Measurements from ENCODE around the gene CFAP100. TPM values are rescaled to one million over a fixed set of nuclear protein-coding genes. Genes with fewer than 3 reads are reported as not detected.

CFAP100 gene
- total RNA-seq, 1 donor from 2014 or later, result not detected

DNA sequence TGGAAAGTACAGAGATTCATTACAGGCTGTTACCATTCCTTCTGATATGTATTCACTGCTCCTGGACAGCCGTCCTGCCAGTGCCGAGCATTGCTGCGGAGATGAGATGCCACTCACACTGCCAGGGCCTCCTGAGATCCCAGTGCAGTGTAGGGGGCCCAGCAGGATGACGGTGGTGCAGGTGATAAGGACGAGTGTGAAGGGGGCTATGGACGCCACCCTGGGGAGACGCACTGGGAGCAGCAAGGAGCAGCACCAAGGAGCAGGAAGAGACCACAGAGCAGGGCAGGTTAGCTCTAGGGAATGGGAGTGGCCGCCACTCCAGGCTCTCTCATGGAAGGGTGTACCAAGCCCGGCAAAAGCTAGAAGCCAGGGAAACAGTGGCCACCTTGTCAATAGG lies 33.5 kb upstream of the CFAP100 start:
- peaks cover 4% of the 10 kb centered on the region for H4K20me1 ChIP-seq (ENCODE audit: low read depth)
- H3K27ac ChIP-seq, result no peak overlapping the region
- no peaks in the 10 kb centered on the region for H3K9me3 ChIP-seq (ENCODE audit: low read depth)
- no peak for DNase-seq (ENCODE audit: low spot score)
- H3K79me2 ChIP-seq (ENCODE audit: low read depth), result no peaks in the 10 kb centered on the region
- H3F3A ChIP-seq (ENCODE audit: low read depth), result peaks cover 21% of the 10 kb centered on the region
- no peak overlapping the region for H3K9ac ChIP-seq
- H3K27me3 Mint-ChIP-seq (ENCODE audit: insufficient read depth, low read depth), result peaks cover 32% of the 10 kb centered on the region
- TF ChIP-seq EZH2phosphoT487 (IDR thresholded peaks at IDR 0.05), result no peak
- TF ChIP-seq EZH2 (IDR thresholded peaks at IDR 0.05), result no peak
- TF ChIP-seq, protein P1, sequence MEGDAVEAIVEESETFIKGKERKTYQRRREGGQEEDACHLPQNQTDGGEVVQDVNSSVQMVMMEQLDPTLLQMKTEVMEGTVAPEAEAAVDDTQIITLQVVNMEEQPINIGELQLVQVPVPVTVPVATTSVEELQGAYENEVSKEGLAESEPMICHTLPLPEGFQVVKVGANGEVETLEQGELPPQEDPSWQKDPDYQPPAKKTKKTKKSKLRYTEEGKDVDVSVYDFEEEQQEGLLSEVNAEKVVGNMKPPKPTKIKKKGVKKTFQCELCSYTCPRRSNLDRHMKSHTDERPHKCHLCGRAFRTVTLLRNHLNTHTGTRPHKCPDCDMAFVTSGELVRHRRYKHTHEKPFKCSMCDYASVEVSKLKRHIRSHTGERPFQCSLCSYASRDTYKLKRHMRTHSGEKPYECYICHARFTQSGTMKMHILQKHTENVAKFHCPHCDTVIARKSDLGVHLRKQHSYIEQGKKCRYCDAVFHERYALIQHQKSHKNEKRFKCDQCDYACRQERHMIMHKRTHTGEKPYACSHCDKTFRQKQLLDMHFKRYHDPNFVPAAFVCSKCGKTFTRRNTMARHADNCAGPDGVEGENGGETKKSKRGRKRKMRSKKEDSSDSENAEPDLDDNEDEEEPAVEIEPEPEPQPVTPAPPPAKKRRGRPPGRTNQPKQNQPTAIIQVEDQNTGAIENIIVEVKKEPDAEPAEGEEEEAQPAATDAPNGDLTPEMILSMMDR (IDR thresholded peaks at IDR 0.05), result no peak
- H3K4me3 ChIP-seq, result no peak overlapping the region
- H3K36me3 Mint-ChIP-seq, result no peaks in the 10 kb centered on the region
- no peak overlapping the region for H3K27ac Mint-ChIP-seq
- no peaks in the 10 kb centered on the region for H3K36me3 ChIP-seq
- H3K4me2 ChIP-seq, result no peak overlapping the region
- peak overlapping the region; percentile 53 for H3K4me3 Mint-ChIP-seq
- H2AFZ ChIP-seq (replicated peaks), result no peak overlapping the region
- H3K9me3 Mint-ChIP-seq, result no peaks in the 10 kb centered on the region
- H3K4me1 ChIP-seq, result peaks cover 10% of the 10 kb centered on the region
- peaks cover 24% of the 10 kb centered on the region for H3K4me1 Mint-ChIP-seq
- peaks cover 22% of the 10 kb centered on the region for H3K27me3 ChIP-seq

DNA sequence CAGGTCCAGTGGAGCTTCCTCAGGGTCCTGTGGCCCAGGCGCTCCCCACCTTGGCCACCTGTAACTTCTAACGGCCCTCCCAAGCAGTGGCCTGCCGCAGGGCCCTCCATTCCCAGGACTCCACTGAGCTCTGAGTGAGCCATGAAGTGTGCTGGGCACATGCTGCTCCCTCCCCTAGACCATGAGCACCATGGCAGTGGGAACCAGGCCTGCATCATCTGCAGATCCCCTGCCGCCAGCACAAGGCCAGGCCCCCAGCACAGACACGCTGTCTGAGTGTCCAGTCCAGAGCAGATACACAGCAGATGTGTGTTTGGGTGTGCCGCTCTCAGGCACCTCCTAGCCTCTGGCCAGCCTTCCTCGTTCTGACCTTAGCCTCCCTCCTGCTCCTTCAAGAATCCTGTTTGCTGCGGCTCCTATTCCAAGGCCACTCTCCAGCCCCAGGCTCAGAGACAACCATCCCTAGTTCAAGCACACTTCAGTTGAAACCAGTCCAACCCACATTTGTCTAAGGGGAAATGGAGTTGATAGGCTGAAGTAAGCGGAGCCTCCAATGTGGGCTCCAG lies 30.5 kb upstream of the CFAP100 start:
- Mint-ChIP-seq H3K36me3 (no peaks in the 10 kb centered on the region), H3K4me1 (peaks cover 11% of the 10 kb centered on the region), H3K27ac (no peak overlapping the region), H3K27me3 (ENCODE audit: insufficient read depth, low read depth) (peaks cover 22% of the 10 kb centered on the region), H3K9me3 (no peaks in the 10 kb centered on the region), H3K4me3 (no peak overlapping the region)
- no peak overlapping the region for H3K9ac ChIP-seq
- H3K79me2 ChIP-seq (ENCODE audit: low read depth), result no peaks in the 10 kb centered on the region
- no peak overlapping the region for H2AFZ ChIP-seq (replicated peaks)
- H3K4me3 ChIP-seq, result no peak overlapping the region
- TF ChIP-seq EZH2 (IDR thresholded peaks at IDR 0.05) (no peak), EZH2phosphoT487 (IDR thresholded peaks at IDR 0.05) (no peak)
- TF ChIP-seq, protein P1 (IDR thresholded peaks at IDR 0.05), result no peak
- H3K36me3 ChIP-seq, result no peaks in the 10 kb centered on the region
- no peaks in the 10 kb centered on the region for H3K4me1 ChIP-seq
- DNase-seq (ENCODE audit: low spot score), result no peak
- no peaks in the 10 kb centered on the region for H3K9me3 ChIP-seq (ENCODE audit: low read depth)
- peaks cover 11% of the 10 kb centered on the region for H3K27me3 ChIP-seq
- H3F3A ChIP-seq (ENCODE audit: low read depth), result no peaks in the 10 kb centered on the region
- H3K4me2 ChIP-seq, result no peak overlapping the region
- H3K27ac ChIP-seq, result no peak overlapping the region
- H4K20me1 ChIP-seq (ENCODE audit: low read depth), result no peaks in the 10 kb centered on the region

DNA sequence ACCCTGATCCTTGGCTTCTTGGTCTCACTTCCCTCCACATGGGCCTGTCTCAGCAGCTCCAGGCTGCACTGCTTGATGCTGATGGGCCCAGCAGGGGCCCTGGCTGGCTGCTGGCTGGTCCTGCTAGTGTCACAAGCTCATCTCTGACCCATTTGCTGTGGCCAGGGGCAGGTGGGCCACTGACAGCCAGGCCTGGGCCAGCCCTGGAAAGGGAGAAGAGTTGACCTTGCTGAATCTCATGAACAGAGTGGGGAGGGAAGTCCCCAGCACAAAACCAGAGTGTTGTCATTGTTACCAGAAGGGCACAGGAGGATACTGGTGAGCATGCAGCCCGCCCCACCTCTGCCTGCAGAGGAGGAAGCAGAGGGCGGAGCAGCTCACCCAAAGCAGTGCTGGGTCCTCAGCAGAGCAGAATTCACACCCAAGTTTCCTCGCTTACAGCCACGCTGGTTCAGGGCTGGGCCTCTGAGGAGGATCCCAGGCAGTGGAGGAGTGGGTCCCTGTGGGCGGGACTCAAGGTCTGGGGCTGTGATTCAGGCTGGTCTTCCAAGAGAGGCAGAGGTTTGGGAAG lies 29.9 kb upstream of the CFAP100 start:
- TF ChIP-seq, protein P1 (IDR thresholded peaks at IDR 0.05), result no peak
- TF ChIP-seq EZH2 (IDR thresholded peaks at IDR 0.05) (no peak), EZH2phosphoT487 (IDR thresholded peaks at IDR 0.05) (no peak)
- H3K4me1 Mint-ChIP-seq, result peaks cover 11% of the 10 kb centered on the region
- Histone ChIP-seq H4K20me1 (ENCODE audit: low read depth) (no peaks in the 10 kb centered on the region), H3K9me3 (ENCODE audit: low read depth) (no peaks in the 10 kb centered on the region), H3K27ac (no peak overlapping the region), H3K9ac (no peak overlapping the region), H3K36me3 (no peaks in the 10 kb centered on the region), H3F3A (ENCODE audit: low read depth) (no peaks in the 10 kb centered on the region), H3K27me3 (peaks cover 5% of the 10 kb centered on the region), H3K4me1 (no peaks in the 10 kb centered on the region), H3K4me2 (no peak overlapping the region), H2AFZ (replicated peaks) (no peak overlapping the region), H3K4me3 (no peak overlapping the region), H3K79me2 (ENCODE audit: low read depth) (no peaks in the 10 kb centered on the region)
- peaks cover 18% of the 10 kb centered on the region for H3K27me3 Mint-ChIP-seq (ENCODE audit: insufficient read depth, low read depth)
- H3K4me3 Mint-ChIP-seq, result no peak overlapping the region
- H3K36me3 Mint-ChIP-seq, result no peaks in the 10 kb centered on the region
- no peaks in the 10 kb centered on the region for H3K9me3 Mint-ChIP-seq
- no peak overlapping the region for H3K27ac Mint-ChIP-seq
- DNase-seq (ENCODE audit: low spot score), result no peak

Data from neural progenitor cell (in vitro differentiated cells).